Psoas muscle (tissue), 8 donors: ENCODE measurements around the gene RPS21. TPM values are rescaled to one million over a fixed set of nuclear protein-coding genes. Genes with fewer than 3 reads are reported as not detected.
A peak's percentile ranks its signal among the peaks of the same experiment; 100 is the strongest.

ENCODE experiments used
- ATAC-seq, 4 donors: fragments of 200-7000 bp; cut with Tn5 transposase; one replicate each; pipeline ENCODE4 v1.9.1; 2020; ENCODE audit warnings: moderate library complexity in 3 of 4, mild to moderate bottlenecking in 2 of 4
- DNase-seq, 2 donors: peaks; one replicate each; pipeline ENCODE4 v3.0.0-alpha.2; 2020
- H3K27ac ChIP-seq: fragments of 200-600 bp; one replicate; pipeline ENCODE4 v1.8.0; 2022
- H3K27me3 ChIP-seq, 3 donors: fragments of 200-600 bp in 1 of 3; one replicate each; pipeline versions ENCODE4 v1.6.1 to v1.8.0; 2013 to 2022; ENCODE audit warnings: low read length in 2 of 3, mild to moderate bottlenecking in 2 of 3, moderate library complexity in 1 of 3; ENCODE audit not compliant: insufficient read depth in 3 of 3
- H3K36me3 ChIP-seq, 2 donors: fragments of 200-600 bp in 1 of 2; one replicate each; pipeline versions ENCODE4 v1.6.1 to v1.8.0; 2013 to 2022; ENCODE audit warnings: low read depth in 1 of 2, mild to moderate bottlenecking in 1 of 2, moderate library complexity in 1 of 2; ENCODE audit not compliant: insufficient read depth in 1 of 2
- H3K4me1 ChIP-seq: fragments of 200-600 bp; one replicate; pipeline ENCODE4 v1.8.0; 2022
- H3K4me3 ChIP-seq: fragments of 200-600 bp; one replicate; pipeline ENCODE4 v1.8.0; 2022; ENCODE audit warnings: mild to moderate bottlenecking
- H3K9me3 ChIP-seq: fragments of 200-600 bp; one replicate; pipeline ENCODE4 v1.8.0; 2022
- CTCF ChIP-seq: fragments of 200-600 bp; IDR thresholded peaks from one replicate; pipeline ENCODE4 v1.8.0; 2022; ENCODE audit warnings: antibody characterized with exemption
- WGBS, 3 donors: extraction: QIAGEN DNeasy Blood & Tissue Kit; methylation state at CpG; one replicate each; pipeline versions ENCODE4 v1.1.6 to v1.1.7; 2013; 5-methylcytosine and 5-hydroxymethylcytosine counted together
- intact Hi-C, 2 donors: fragments of 100-400 bp; cut with DNase I; formaldehyde crosslinking; loops; one replicate each; pipeline versions ENCODE4 v1.11.0 to v1.14.2; 2022
- polyA plus RNA-seq, 3 donors: library from polyadenylated mRNA; stranded (reverse); fragments of 200-250 nt; gene quantifications; one replicate each; pipeline ENCODE4 v1.2.3, GENCODE V29; 2013
- total RNA-seq, 4 donors: library from RNA; stranded (reverse); fragmentation: NEBNext Ultra II Directional in 2 of 4; extraction: Animal tissue kit (Norgen Biotek cat#: 25700) in 2 of 4; gene quantifications; one replicate each; pipeline versions ENCODE4 v1.2.1 to v1.2.4, GENCODE V29; 2021 to 2023
- donor health status: healthy with polysubstance abuse.
- donor health status: DM: no; HTN: no; CAD: no; lungs with moderate emphysema.
- donor health status: Bipolar disorder and iron deficiency.
- donor health status: healthy.
- donor health status: DM: yes; HTN: yes; CAD: no.
- donor health status: DM: no; HTN: no; CAD: no.
- donor health status: DM: no; HTN: no; CAD: no.
- donor health status: DM: yes; HTN: yes; CAD: no.

Gene RPS21
- total and polyA plus RNA-seq, 7 donors, result 602 to 5,162 (median 1,206) TPM

- Histone ChIP-seq H3K9me3 (no peaks in the 10 kb centered on the region), H3K27ac (no peak overlapping the region), H3K27me3 (no peaks in the 10 kb centered on the region), H3K36me3 (no peaks in the 10 kb centered on the region), H3K4me1 (peaks cover 21% of the 10 kb centered on the region), H3K4me3 (no peak overlapping the region)
- DNase-seq (no peak), ATAC-seq (no peak)
- intact Hi-C loops, result loop anchor here in 1 of 2 donors (5.0 kb wide), 1 partner anchor 36 kb away; no protein-coding TSS in a partner anchor
- TF ChIP-seq CTCF, result no peak
- 49 to 50% (median 49%) methylated on average over 18 to 22 of the region's 22 CpGs for WGBS, 3 donors
These were observed 8.7 kb upstream of the RPS21 start for GRCh38 chr20:62378215-62378614.

GRCh38 chr20:62381202-62381797 is 5.6 kb upstream of the RPS21 start:
- DNase-seq (peak in 1 of 2 donors; percentile 45), ATAC-seq (peak in 1 of 4 donors; percentile 5)
- peak overlapping the region; percentile 60 for H3K27ac ChIP-seq
- intact Hi-C loops, result loop anchor here (10.0 kb wide), 2 partner anchors 196 to 424 kb away; partner anchors contain the start of genes MTG2 (in 2 of the 2) and OGFR (in 1 of the 2)
- H3K36me3 ChIP-seq, result peaks cover 0 to 8% of the 10 kb centered on the region in 2 donors
- 49 to 55% (median 55%) methylated on average over 16 of the region's 16 CpGs for WGBS, 3 donors
- H3K9me3 ChIP-seq, result no peaks in the 10 kb centered on the region
- no peaks in the 10 kb centered on the region for H3K27me3 ChIP-seq
- peak overlapping the region; percentile 22 for H3K4me3 ChIP-seq
- H3K4me1 ChIP-seq, result peaks cover 30% of the 10 kb centered on the region
- TF ChIP-seq CTCF, result no peak

GRCh38 chr20:62381842-62382241 is 5.1 kb upstream of the RPS21 start:
- no peaks in the 10 kb centered on the region for H3K9me3 ChIP-seq
- H3K4me1 ChIP-seq, result peaks cover 25% of the 10 kb centered on the region
- no peak overlapping the region for H3K27ac ChIP-seq
- DNase-seq (no peak), ATAC-seq (no peak)
- no peak for TF ChIP-seq CTCF
- intact Hi-C loops, result loop anchor here (1.0 to 10.0 kb wide), 4 partner anchors 81 to 423 kb away; partner anchors contain the start of genes MTG2 (in 2 of the 2) and OGFR (in 1 of the 2)
- no peaks in the 10 kb centered on the region for H3K27me3 ChIP-seq
- WGBS, 3 donors, result 85 to 94% (median 94%) methylated on average over 6 of the region's 6 CpGs
- peaks cover 0 to 8% of the 10 kb centered on the region in 2 donors for H3K36me3 ChIP-seq
- H3K4me3 ChIP-seq, result no peak overlapping the region

- Histone ChIP-seq H3K4me1 (peaks cover 23% of the 10 kb centered on the region), H3K27me3 (no peaks in the 10 kb centered on the region), H3K27ac (peak overlapping the region; percentile 55), H3K9me3 (no peaks in the 10 kb centered on the region), H3K36me3 (peaks cover 0 to 8% of the 10 kb centered on the region in 2 donors), H3K4me3 (no peak overlapping the region)
- intact Hi-C loops, result loop anchor here (1.0 to 10.0 kb wide), 4 partner anchors 81 to 422 kb away; partner anchors contain the start of genes MTG2 (in 2 of the 2) and OGFR (in 1 of the 2)
- peak; percentile 94 for TF ChIP-seq CTCF
- ATAC-seq (peak; percentile 66 to 75 (median 72)), DNase-seq (peak; percentile 76 to 88)
- WGBS, 3 donors, result 32 to 42% (median 34%) methylated on average over 13 to 18 of the region's 18 CpGs
These were observed 4.4 kb upstream of the RPS21 start for GRCh38 chr20:62382306-62383198.
